IMR-90 (cell line): Measurements from ENCODE around the gene TMPRSS11A. TPM values are rescaled to one million over a fixed set of nuclear protein-coding genes. Genes with fewer than 3 reads are reported as not detected.

Experiments used
- ATAC-seq: fragments of 200-7000 bp; cut with Tn5 transposase; 2 replicates; pipeline ENCODE4 v1.9.1; 2020; ENCODE audit warnings: low read depth, mild to moderate bottlenecking, moderate library complexity
- BruUV-seq: library from RNA; stranded (reverse); fragments of 400-500 nt; replicated peaks from 2 replicates; lab custom pipeline; 2021; lab: Mats Ljungman, UMichigan
- CTCF ChIA-PET: fragments of 300-600 bp; formaldehyde crosslinking; extraction: SDS; loops from one replicate; lab custom pipeline; 2021; ENCODE audit warnings: antibody characterized with exemption; lab: Yijun Ruan, JAX
- POLR2A ChIA-PET: fragments of 300-600 bp; sonication (Branson Sonifier 250); formaldehyde crosslinking; loops from one replicate; lab custom pipeline; 2022; ENCODE audit warnings: antibody characterized with exemption; ENCODE audit not compliant: unreplicated experiment; lab: Charles Lee
- DNase-seq: peaks from one replicate; pipeline ENCODE4 v3.0.0; 2013
- H2AFZ ChIP-seq: replicated peaks from 2 replicates; pipeline ENCODE3; 2013; ENCODE audit warnings: low read length, mild to moderate bottlenecking; ENCODE audit not compliant: poor library complexity
- H2AK5ac ChIP-seq: 2 replicates; pipeline ENCODE4 v1.6.1; 2013; ENCODE audit warnings: low read depth, low read length, inconsistent platforms
- H2AK9ac ChIP-seq: replicated peaks from 2 replicates; pipeline ENCODE3; 2013; ENCODE audit warnings: mild to moderate bottlenecking, low read depth, low read length, moderate library complexity; ENCODE audit not compliant: poor library complexity
- H2BK120ac ChIP-seq: 2 replicates; pipeline ENCODE4 v1.6.1; 2013; ENCODE audit warnings: low read depth, low read length, inconsistent platforms
- H2BK15ac ChIP-seq: 3 replicates; pipeline ENCODE4 v1.6.1; 2013; ENCODE audit warnings: low read depth, low read length, inconsistent platforms
- H2BK20ac ChIP-seq: 2 replicates; pipeline ENCODE4 v1.6.1; 2013; ENCODE audit warnings: low read depth, mild to moderate bottlenecking, inconsistent platforms, low read length, moderate library complexity
- H2BK5ac ChIP-seq: 2 replicates; pipeline ENCODE4 v1.6.1; 2013; ENCODE audit warnings: mild to moderate bottlenecking, low read depth, low read length, inconsistent platforms; ENCODE audit not compliant: poor library complexity, severe bottlenecking
- H3K14ac ChIP-seq: replicated peaks from 2 replicates; pipeline ENCODE4 v1.6.1; 2013; ENCODE audit warnings: low read depth, low read length, inconsistent platforms
- H3K18ac ChIP-seq: 2 replicates; pipeline ENCODE4 v1.6.1; 2013; ENCODE audit warnings: low read depth, low read length, control low read depth
- H3K23ac ChIP-seq: 2 replicates; pipeline ENCODE4 v1.6.1; 2013; ENCODE audit warnings: low read depth, low read length, inconsistent platforms
- H3K27ac ChIP-seq: 2 replicates; pipeline ENCODE4 v1.5.1; 2013; ENCODE audit warnings: mild to moderate bottlenecking, control low read depth, low read length; ENCODE audit not compliant: insufficient read depth
- H3K27me3 ChIP-seq: 2 replicates; pipeline ENCODE4 v1.6.1; 2013; ENCODE audit warnings: low read length; ENCODE audit not compliant: control insufficient read depth, insufficient read depth
- H3K36me3 ChIP-seq: 2 replicates; pipeline ENCODE4 v1.6.1; 2013; ENCODE audit warnings: low read length, mixed read lengths; ENCODE audit not compliant: control insufficient read depth, insufficient read depth
- H3K4ac ChIP-seq: 2 replicates; pipeline ENCODE4 v1.6.1; 2013; ENCODE audit warnings: low read depth, low read length, inconsistent platforms
- H3K4me1 ChIP-seq: 2 replicates; pipeline ENCODE4 v1.6.1; 2013; ENCODE audit warnings: low read length, mixed read lengths; ENCODE audit not compliant: control insufficient read depth, insufficient read depth
- H3K4me2 ChIP-seq: 2 replicates; pipeline ENCODE4 v1.6.1; 2013; ENCODE audit warnings: low read depth, mild to moderate bottlenecking, control low read depth, low read length, moderate library complexity
- H3K4me3 ChIP-seq: 2 replicates; pipeline ENCODE4 v1.5.1; 2013; ENCODE audit warnings: low read depth, mild to moderate bottlenecking, control low read depth, low read length, moderate library complexity; ENCODE audit not compliant: insufficient read depth
- H3K56ac ChIP-seq: 2 replicates; pipeline ENCODE4 v1.6.1; 2013; ENCODE audit warnings: low read length, inconsistent platforms; ENCODE audit not compliant: insufficient read depth; ENCODE audit errors: extremely low read depth
- H3K79me1 ChIP-seq, 2 experiments: 2 replicates each; pipeline ENCODE4 v1.6.1; 2013; ENCODE audit warnings: low read length in 2 of 2, inconsistent platforms in 1 of 2, low read depth in 1 of 2
- H3K9ac ChIP-seq: 2 replicates; pipeline ENCODE4 v1.6.1; 2013; ENCODE audit warnings: low read depth, low read length, control low read depth
- H3K9me1 ChIP-seq: 2 replicates; pipeline ENCODE4 v1.6.1; 2013; ENCODE audit warnings: low read length, inconsistent platforms; ENCODE audit not compliant: insufficient read depth
- H3K9me3 ChIP-seq: 2 replicates; pipeline ENCODE4 v1.6.1; 2013; ENCODE audit warnings: low read length; ENCODE audit not compliant: control insufficient read depth, insufficient read depth
- H4K20me1 ChIP-seq: 2 replicates; pipeline ENCODE4 v1.6.1; 2013; ENCODE audit warnings: low read length, inconsistent platforms; ENCODE audit not compliant: insufficient read depth
- H4K5ac ChIP-seq: 2 replicates; pipeline ENCODE4 v1.6.1; 2013; ENCODE audit warnings: mild to moderate bottlenecking, low read depth, low read length, control low read depth
- H4K8ac ChIP-seq, 2 experiments: 2 replicates each; pipeline ENCODE4 v1.6.1; 2013; ENCODE audit warnings: low read depth in 2 of 2, low read length in 2 of 2, control low read depth in 1 of 2, inconsistent platforms in 1 of 2
- H4K91ac ChIP-seq: 2 replicates; pipeline ENCODE4 v1.6.1; 2013; ENCODE audit warnings: low read depth, low read length, inconsistent platforms; ENCODE audit not compliant: insufficient read depth
- CEBPB ChIP-seq: IDR thresholded peaks from 2 replicates; pipeline ENCODE4 v1.6.1; 2012; ENCODE audit warnings: low read depth, low read length, improper control_type of control experiment
- FOS ChIP-seq: fragments of 150-350 bp; IDR thresholded peaks from 2 replicates; pipeline ENCODE4 v1.6.1; 2016; ENCODE audit warnings: low read depth, low read length
- MAFK ChIP-seq: IDR thresholded peaks from 2 replicates; pipeline ENCODE4 v1.6.1; 2012; ENCODE audit warnings: low read depth, low read length, improper control_type of control experiment
- MAZ ChIP-seq: IDR thresholded peaks from 2 replicates; pipeline ENCODE4 v1.6.1; 2012; ENCODE audit warnings: low read depth, mild to moderate bottlenecking, low read length, improper control_type of control experiment, moderate library complexity, borderline replicate concordance
- NFE2L2 ChIP-seq: fragments of 150-350 bp; IDR thresholded peaks from 2 replicates; pipeline ENCODE4 v1.6.1; 2016; ENCODE audit warnings: low read depth, mild to moderate bottlenecking, low read length
- RAD21 ChIP-seq: IDR thresholded peaks from 2 replicates; pipeline ENCODE4 v1.6.1; 2012; ENCODE audit warnings: low read length, improper control_type of control experiment
- SMC3 ChIP-seq: fragments of 150-350 bp; IDR thresholded peaks from 2 replicates; pipeline ENCODE4 v1.6.1; 2016; ENCODE audit warnings: low read depth, mild to moderate bottlenecking, antibody characterized with exemption, low read length, moderate library complexity
- WGBS, 2 experiments: methylation state at CpG; one replicate each; pipeline versions ENCODE4 v1.1.5 to v1.1.7; 2013; ENCODE audit warnings: missing lambda C conversion rate in 2 of 2; ENCODE audit not compliant: insufficient read length in 1 of 2; ENCODE audit errors: extremely low coverage in 2 of 2; 5-methylcytosine and 5-hydroxymethylcytosine counted together
- dilution Hi-C: fragments of 300-500 bp; cut with HindIII; formaldehyde crosslinking; loops from one replicate; pipeline ENCODE4 v1.14.3; 2018; ENCODE audit warnings: low sequenced_read_pairs; ENCODE audit not compliant: unreplicated experiment
- in situ Hi-C: fragments of 300-500 bp; cut with MboI; formaldehyde crosslinking; loops from 3 replicates; pipeline ENCODE4 v1.14.3; 2019; ENCODE audit warnings: low sequenced_read_pairs, inconsistent platforms, mixed read lengths
- intact Hi-C: fragments of 100-400 bp; cut with micrococcal nuclease; formaldehyde crosslinking; loops from 2 replicates; pipeline ENCODE4 v1.10.0; 2022
- polyA plus RNA-seq, 3 experiments: library from polyadenylated mRNA; depleted of rRNA; stranded (reverse); fragments of >200 nt; gene quantifications; 2 replicates each; pipeline ENCODE4 v1.2.3, GENCODE V29; 2012; ENCODE audit warnings: low replicate concordance in 1 of 3
- total RNA-seq: library from RNA; depleted of rRNA; stranded (reverse); fragments of >200 nt; gene quantifications from 2 replicates; pipeline ENCODE4 v1.2.3, GENCODE V29; 2012
- TF ChIP-seq, protein P1 (sequence below): conservative IDR thresholded peaks from 2 replicates; pipeline ENCODE4 v1.5.1; 2012; ENCODE audit warnings: mild to moderate bottlenecking, low read depth, low read length, improper control_type of control experiment

Gene TMPRSS11A
- total and polyA plus RNA-seq, 2 of the 4 experiments (the other 2 are of a cell fraction): not detected

DNA sequence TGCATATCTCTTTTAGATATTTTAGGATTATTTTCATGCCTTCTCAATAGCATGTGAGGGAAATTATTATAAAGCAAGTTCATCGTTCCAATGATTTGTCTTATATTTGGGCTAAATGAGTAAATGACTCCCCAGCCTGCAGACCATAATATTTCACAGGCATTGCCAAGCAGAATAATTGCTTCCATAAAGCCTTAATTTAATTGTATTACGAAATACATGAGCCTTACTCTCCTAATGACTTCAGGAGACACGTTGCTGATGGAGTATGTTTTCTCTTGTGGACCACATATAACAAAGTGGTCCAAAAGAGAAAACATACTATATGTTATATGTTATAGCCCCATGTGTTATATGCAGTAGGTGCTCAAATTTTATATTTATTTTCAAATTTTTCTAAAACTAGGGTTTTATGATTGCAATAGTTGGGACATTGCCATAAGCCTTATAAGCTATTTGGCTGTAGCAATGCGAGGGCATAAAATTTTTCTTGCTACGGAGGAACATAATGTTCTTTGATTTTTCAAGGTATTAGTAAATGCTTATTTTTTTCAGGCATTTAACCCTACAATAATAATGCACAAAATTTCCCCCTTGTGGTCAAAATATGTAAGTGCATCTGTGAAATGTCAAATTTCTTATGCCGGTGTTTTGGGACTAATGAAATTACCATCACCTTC, 53.2 kb downstream of the TMPRSS11A start:
- POLR2A ChIA-PET: no interaction called here
- Histone ChIP-seq H2BK15ac (no peak overlapping the region), H3K4ac (no peak overlapping the region), H4K91ac (no peak overlapping the region), H4K8ac (no peak overlapping the region), H2AFZ (no peak overlapping the region), H2BK120ac (no peak overlapping the region), H2AK5ac (no peak overlapping the region), H3K36me3 (no peaks in the 10 kb centered on the region), H3K23ac (no peak overlapping the region), H3K9me3 (no peaks in the 10 kb centered on the region), H3K27me3 (no peaks in the 10 kb centered on the region), H3K79me1 (no peaks in the 10 kb centered on the region), H4K5ac (no peak overlapping the region), H4K20me1 (no peaks in the 10 kb centered on the region), H3K4me3 (no peak overlapping the region), H3K18ac (no peak overlapping the region), H3K56ac (no peak overlapping the region), H2BK5ac (no peak overlapping the region), H3K9ac (no peak overlapping the region), H3K4me1 (no peaks in the 10 kb centered on the region), H3K4me2 (no peak overlapping the region), H3K27ac (no peak overlapping the region), H3K9me1 (no peaks in the 10 kb centered on the region), H2BK20ac (no peak overlapping the region), H2AK9ac (no peak overlapping the region), H3K14ac (no peak overlapping the region)
- ATAC-seq (peak; percentile 62; the same call in 1 of the 2 replicates), DNase-seq (peak; percentile 25)
- WGBS, 2 experiments: no CpG with 5 or more reads among the region's 6 CpGs
- intact Hi-C loops (loop anchor here (1.0 to 5.0 kb wide), 2 partner anchors 38 to 148 kb away; no protein-coding TSS in a partner anchor), in situ Hi-C loops (loop anchor here (5.0 kb wide), 1 partner anchor 38 kb away; no protein-coding TSS in a partner anchor), dilution Hi-C loops (no loop called here)
- no TSS peak for BruUV-seq
- CTCF ChIA-PET: interaction anchor here (1.2 to 1.8 kb wide), 2 partner anchors 19 to 41 kb away, joined by 3 to 5 read pairs; no protein-coding TSS in a partner anchor
- TF ChIP-seq CEBPB (peak; percentile 76), SMC3 (peak; percentile 84), MAZ (no peak), MAFK (no peak), RAD21 (peak; percentile 60), FOS (no peak), NFE2L2 (no peak)
- TF ChIP-seq, protein P1, sequence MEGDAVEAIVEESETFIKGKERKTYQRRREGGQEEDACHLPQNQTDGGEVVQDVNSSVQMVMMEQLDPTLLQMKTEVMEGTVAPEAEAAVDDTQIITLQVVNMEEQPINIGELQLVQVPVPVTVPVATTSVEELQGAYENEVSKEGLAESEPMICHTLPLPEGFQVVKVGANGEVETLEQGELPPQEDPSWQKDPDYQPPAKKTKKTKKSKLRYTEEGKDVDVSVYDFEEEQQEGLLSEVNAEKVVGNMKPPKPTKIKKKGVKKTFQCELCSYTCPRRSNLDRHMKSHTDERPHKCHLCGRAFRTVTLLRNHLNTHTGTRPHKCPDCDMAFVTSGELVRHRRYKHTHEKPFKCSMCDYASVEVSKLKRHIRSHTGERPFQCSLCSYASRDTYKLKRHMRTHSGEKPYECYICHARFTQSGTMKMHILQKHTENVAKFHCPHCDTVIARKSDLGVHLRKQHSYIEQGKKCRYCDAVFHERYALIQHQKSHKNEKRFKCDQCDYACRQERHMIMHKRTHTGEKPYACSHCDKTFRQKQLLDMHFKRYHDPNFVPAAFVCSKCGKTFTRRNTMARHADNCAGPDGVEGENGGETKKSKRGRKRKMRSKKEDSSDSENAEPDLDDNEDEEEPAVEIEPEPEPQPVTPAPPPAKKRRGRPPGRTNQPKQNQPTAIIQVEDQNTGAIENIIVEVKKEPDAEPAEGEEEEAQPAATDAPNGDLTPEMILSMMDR: peak; percentile 71
